Psoas muscle (tissue), 8 donors: ENCODE results near the gene PM20D2. TPM values are rescaled to one million over a fixed set of nuclear protein-coding genes. Genes with fewer than 3 reads are reported as not detected.
A peak's percentile ranks its signal among the peaks of the same experiment; 100 is the strongest.

Experiments
- ATAC-seq, 4 donors: fragments of 200-7000 bp; cut with Tn5 transposase; one replicate each; pipeline ENCODE4 v1.9.1; 2020; ENCODE audit warnings: moderate library complexity in 3 of 4, mild to moderate bottlenecking in 2 of 4
- DNase-seq, 2 donors: peaks; one replicate each; pipeline ENCODE4 v3.0.0-alpha.2; 2020
- H3K27ac ChIP-seq: fragments of 200-600 bp; one replicate; pipeline ENCODE4 v1.8.0; 2022
- H3K27me3 ChIP-seq, 3 donors: fragments of 200-600 bp in 1 of 3; one replicate each; pipeline versions ENCODE4 v1.6.1 to v1.8.0; 2013 to 2022; ENCODE audit warnings: low read length in 2 of 3, mild to moderate bottlenecking in 2 of 3, moderate library complexity in 1 of 3; ENCODE audit not compliant: insufficient read depth in 3 of 3
- H3K36me3 ChIP-seq, 2 donors: fragments of 200-600 bp in 1 of 2; one replicate each; pipeline versions ENCODE4 v1.6.1 to v1.8.0; 2013 to 2022; ENCODE audit warnings: low read depth in 1 of 2, mild to moderate bottlenecking in 1 of 2, moderate library complexity in 1 of 2; ENCODE audit not compliant: insufficient read depth in 1 of 2
- H3K4me1 ChIP-seq: fragments of 200-600 bp; one replicate; pipeline ENCODE4 v1.8.0; 2022
- H3K4me3 ChIP-seq: fragments of 200-600 bp; one replicate; pipeline ENCODE4 v1.8.0; 2022; ENCODE audit warnings: mild to moderate bottlenecking
- H3K9me3 ChIP-seq: fragments of 200-600 bp; one replicate; pipeline ENCODE4 v1.8.0; 2022
- CTCF ChIP-seq: fragments of 200-600 bp; IDR thresholded peaks from one replicate; pipeline ENCODE4 v1.8.0; 2022; ENCODE audit warnings: antibody characterized with exemption
- WGBS, 3 donors: extraction: QIAGEN DNeasy Blood & Tissue Kit; methylation state at CpG; one replicate each; pipeline versions ENCODE4 v1.1.6 to v1.1.7; 2013; 5-methylcytosine and 5-hydroxymethylcytosine counted together
- intact Hi-C, 2 donors: fragments of 100-400 bp; cut with DNase I; formaldehyde crosslinking; loops; one replicate each; pipeline versions ENCODE4 v1.11.0 to v1.14.2; 2022
- polyA plus RNA-seq, 3 donors: library from polyadenylated mRNA; stranded (reverse); fragments of 200-250 nt; gene quantifications; one replicate each; pipeline ENCODE4 v1.2.3, GENCODE V29; 2013
- total RNA-seq, 4 donors: library from RNA; stranded (reverse); fragmentation: NEBNext Ultra II Directional in 2 of 4; extraction: Animal tissue kit (Norgen Biotek cat#: 25700) in 2 of 4; gene quantifications; one replicate each; pipeline versions ENCODE4 v1.2.1 to v1.2.4, GENCODE V29; 2021 to 2023
- donor health status: healthy with polysubstance abuse.
- donor health status: DM: no; HTN: no; CAD: no; lungs with moderate emphysema.
- donor health status: Bipolar disorder and iron deficiency.
- donor health status: healthy.
- donor health status: DM: yes; HTN: yes; CAD: no.
- donor health status: DM: no; HTN: no; CAD: no.
- donor health status: DM: no; HTN: no; CAD: no.
- donor health status: DM: yes; HTN: yes; CAD: no.

PM20D2 gene
- total and polyA plus RNA-seq, 7 donors, result 2.7 to 56.2 (median 13.5) TPM

DNA sequence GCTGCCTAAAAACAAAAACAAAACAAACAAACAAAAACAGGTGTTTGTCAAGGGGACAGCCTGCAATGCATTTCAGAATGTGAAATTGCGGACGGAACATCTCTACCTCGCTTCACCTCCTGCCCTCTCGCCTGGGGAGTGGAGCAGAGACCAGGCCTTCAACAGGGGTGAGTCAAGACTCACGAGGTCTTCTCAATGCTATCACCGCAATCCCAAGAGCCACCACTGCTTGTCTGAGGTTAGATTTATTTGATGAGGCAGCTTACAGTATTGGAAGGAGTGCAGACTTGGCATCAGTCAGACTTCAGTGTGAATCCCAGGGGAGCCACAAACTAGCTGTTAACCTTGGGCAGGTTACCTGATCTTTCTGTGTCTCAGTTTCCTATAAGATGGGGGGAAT, 63.6 kb downstream of the PM20D2 start:
- no peak overlapping the region for H3K27ac ChIP-seq
- peaks cover 1% of the 10 kb centered on the region for H3K4me1 ChIP-seq
- no peak overlapping the region for H3K4me3 ChIP-seq
- 61 to 67% (median 63%) methylated on average over 6 of the region's 6 CpGs for WGBS, 3 donors
- intact Hi-C loops, result no loop called here
- no peak for DNase-seq
- H3K9me3 ChIP-seq, result no peaks in the 10 kb centered on the region
- no peaks in the 10 kb centered on the region for H3K27me3 ChIP-seq
- H3K36me3 ChIP-seq, result no peaks in the 10 kb centered on the region
- peak; percentile 47 to 92 (median 64) for ATAC-seq
- no peak for TF ChIP-seq CTCF

GRCh38 chr6:89212472-89212871, 66.6 kb downstream of the PM20D2 start:
- H3K4me3 ChIP-seq, result no peak overlapping the region
- WGBS, 3 donors, result 65 to 70% (median 68%) methylated on average over 5 of the region's 5 CpGs
- no peaks in the 10 kb centered on the region for H3K27me3 ChIP-seq
- no peaks in the 10 kb centered on the region for H3K36me3 ChIP-seq
- no peaks in the 10 kb centered on the region for H3K9me3 ChIP-seq
- no peak for TF ChIP-seq CTCF
- DNase-seq, result no peak
- peaks cover 4% of the 10 kb centered on the region for H3K4me1 ChIP-seq
- intact Hi-C loops, result no loop called here
- ATAC-seq, result no peak
- no peak overlapping the region for H3K27ac ChIP-seq

DNA sequence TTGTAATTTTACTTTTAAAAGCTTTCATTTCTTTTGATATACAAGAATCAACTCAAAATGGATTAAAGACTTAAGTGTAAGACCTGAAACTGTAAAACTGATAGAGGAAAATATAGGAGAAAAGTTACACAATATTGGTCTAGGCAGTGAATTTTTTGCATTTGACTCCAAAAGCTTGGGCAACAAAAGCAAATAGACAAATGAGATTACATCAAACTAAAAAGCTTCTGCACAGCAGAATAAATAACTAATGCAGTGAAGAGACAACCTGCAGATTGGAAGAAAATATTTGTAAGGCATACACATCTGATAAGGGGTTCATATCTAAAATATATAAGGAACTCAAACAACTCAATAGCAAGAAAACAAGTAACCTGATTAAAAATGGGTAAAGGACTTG, 68.3 kb downstream of the PM20D2 start:
- H3K27me3 ChIP-seq, result no peaks in the 10 kb centered on the region
- ATAC-seq (no peak), DNase-seq (no peak)
- no peaks in the 10 kb centered on the region for H3K9me3 ChIP-seq
- peaks cover 6% of the 10 kb centered on the region for H3K4me1 ChIP-seq
- no peak overlapping the region for H3K4me3 ChIP-seq
- no peak overlapping the region for H3K27ac ChIP-seq
- TF ChIP-seq CTCF, result no peak
- intact Hi-C loops, result no loop called here
- H3K36me3 ChIP-seq, result no peaks in the 10 kb centered on the region

Other genes with a start within 250 kb of the PM20D2 start
- 1 to 10 TPM; 6.0 to 8.2 (median 7.4) TPM for gene RNGTT, start 182.4 kb upstream of the PM20D2 start, total RNA-seq
- 1 to 10 TPM; 3.9 to 8.8 (median 8.3) TPM for gene RNGTT, start 182.4 kb upstream of the PM20D2 start, polyA plus RNA-seq
- 100 to 1,000 TPM; 236 to 552 (median 436) TPM for gene PNRC1, start 65.3 kb upstream of the PM20D2 start, total RNA-seq
- 100 to 1,000 TPM in 2 of 3 donors, 10 to 100 TPM in 1; 74.3 to 285 (median 156) TPM for gene PNRC1, start 65.3 kb upstream of the PM20D2 start, polyA plus RNA-seq
- gene SRSF12, start 28.0 kb upstream of the PM20D2 start, total RNA-seq, result under 1 TPM; 0.21 to 0.71 (median 0.24) TPM
- under 1 TPM; 0.09 to 0.29 (median 0.13) TPM for gene SRSF12, start 28.0 kb upstream of the PM20D2 start, polyA plus RNA-seq
- under 1 TPM in 2 of 4 donors, not detected in 2; 0.15 TPM for gene GABRR1, start 71.3 kb downstream of the PM20D2 start, total RNA-seq
- under 1 TPM in 2 of 3 donors, not detected in 1; 0.04 to 0.05 TPM for gene GABRR1, start 71.3 kb downstream of the PM20D2 start, polyA plus RNA-seq
- under 1 TPM; 0.34 to 0.71 (median 0.53) TPM for gene GABRR2, start 169.2 kb downstream of the PM20D2 start, total RNA-seq
- 1 to 10 TPM in 1 of 3 donors, under 1 TPM in 2; 0.79 to 4.3 (median 0.87) TPM for gene GABRR2, start 169.2 kb downstream of the PM20D2 start, polyA plus RNA-seq
- gene UBE2J1, start 206.7 kb downstream of the PM20D2 start, total RNA-seq, result 10 to 100 TPM; 11.5 to 21.6 (median 17.4) TPM
- 10 to 100 TPM; 10.0 to 20.7 (median 12.9) TPM for gene UBE2J1, start 206.7 kb downstream of the PM20D2 start, polyA plus RNA-seq